Measurements from ENCODE around the gene GAB2. TPM values are rescaled to one million over a fixed set of nuclear protein-coding genes. Genes with fewer than 3 reads are reported as not detected.

Gene GAB2
- total RNA-seq, 6 experiments from 2014 or later, result 3.8 to 10.2 (median 4.5) TPM

DNA sequence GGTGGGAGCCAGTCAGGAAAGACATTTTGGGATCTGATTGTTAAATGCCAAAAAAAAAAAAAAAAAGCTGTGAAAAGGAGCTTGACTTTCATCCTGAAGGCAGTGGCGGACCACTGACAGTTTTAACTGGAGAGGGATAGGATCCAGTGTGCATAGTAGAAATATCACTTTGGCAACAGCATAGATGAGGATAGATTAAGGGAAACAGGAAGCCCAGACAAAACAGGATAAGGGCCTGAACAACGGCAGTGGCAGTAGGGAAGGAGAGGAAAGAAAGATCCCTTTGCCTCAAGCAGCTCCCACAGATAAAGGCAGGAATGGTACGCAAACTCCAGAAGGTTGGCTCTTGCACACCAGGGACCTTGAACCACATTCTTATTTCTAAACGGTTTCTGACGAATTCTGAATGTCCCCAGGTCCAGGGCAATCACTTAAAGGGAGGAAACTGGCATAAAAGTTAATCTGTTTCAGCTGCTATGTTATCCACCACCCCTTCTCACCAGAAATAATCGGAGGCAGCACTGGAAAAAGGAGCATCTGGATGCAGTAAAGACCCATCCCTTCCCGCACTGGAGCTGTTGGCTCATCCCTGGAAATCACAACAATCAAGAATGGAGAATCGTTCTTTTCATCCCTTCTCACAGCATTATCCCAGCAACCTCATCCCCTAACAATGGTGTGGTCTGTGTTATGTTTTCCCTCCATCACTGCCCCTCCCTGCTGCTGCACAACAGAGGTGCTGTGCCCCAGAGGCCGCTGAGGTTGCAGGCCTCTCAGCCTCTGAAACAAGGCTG is 99.1 kb downstream of the GAB2 start:
- no peaks in the 10 kb centered on the region for H3K27me3 ChIP-seq
- ATAC-seq (no peak), DNase-seq (no peak)
- no peak overlapping the region for H3K4me3 ChIP-seq
- TF ChIP-seq POLR2A (IDR thresholded peaks at IDR 0.05), result no peak
- TF ChIP-seq, protein P1, sequence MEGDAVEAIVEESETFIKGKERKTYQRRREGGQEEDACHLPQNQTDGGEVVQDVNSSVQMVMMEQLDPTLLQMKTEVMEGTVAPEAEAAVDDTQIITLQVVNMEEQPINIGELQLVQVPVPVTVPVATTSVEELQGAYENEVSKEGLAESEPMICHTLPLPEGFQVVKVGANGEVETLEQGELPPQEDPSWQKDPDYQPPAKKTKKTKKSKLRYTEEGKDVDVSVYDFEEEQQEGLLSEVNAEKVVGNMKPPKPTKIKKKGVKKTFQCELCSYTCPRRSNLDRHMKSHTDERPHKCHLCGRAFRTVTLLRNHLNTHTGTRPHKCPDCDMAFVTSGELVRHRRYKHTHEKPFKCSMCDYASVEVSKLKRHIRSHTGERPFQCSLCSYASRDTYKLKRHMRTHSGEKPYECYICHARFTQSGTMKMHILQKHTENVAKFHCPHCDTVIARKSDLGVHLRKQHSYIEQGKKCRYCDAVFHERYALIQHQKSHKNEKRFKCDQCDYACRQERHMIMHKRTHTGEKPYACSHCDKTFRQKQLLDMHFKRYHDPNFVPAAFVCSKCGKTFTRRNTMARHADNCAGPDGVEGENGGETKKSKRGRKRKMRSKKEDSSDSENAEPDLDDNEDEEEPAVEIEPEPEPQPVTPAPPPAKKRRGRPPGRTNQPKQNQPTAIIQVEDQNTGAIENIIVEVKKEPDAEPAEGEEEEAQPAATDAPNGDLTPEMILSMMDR (IDR thresholded peaks at IDR 0.05), result no peak
- peaks cover 0 to under 1% (median 0%) of the 10 kb centered on the region in 4 donors for H3K4me1 ChIP-seq
- intact Hi-C loops (cut with DNase I), result no loop called here
- no peaks in the 10 kb centered on the region for H3K36me3 ChIP-seq
- H3K27ac ChIP-seq, result no peak overlapping the region
- H3K9me3 ChIP-seq, result no peaks in the 10 kb centered on the region
- 59% methylated on average over 6 of the region's 9 CpGs for WGBS (ENCODE audit: insufficient coverage, low coverage, low lambda C conversion rate, missing lambda C conversion rate)

DNA sequence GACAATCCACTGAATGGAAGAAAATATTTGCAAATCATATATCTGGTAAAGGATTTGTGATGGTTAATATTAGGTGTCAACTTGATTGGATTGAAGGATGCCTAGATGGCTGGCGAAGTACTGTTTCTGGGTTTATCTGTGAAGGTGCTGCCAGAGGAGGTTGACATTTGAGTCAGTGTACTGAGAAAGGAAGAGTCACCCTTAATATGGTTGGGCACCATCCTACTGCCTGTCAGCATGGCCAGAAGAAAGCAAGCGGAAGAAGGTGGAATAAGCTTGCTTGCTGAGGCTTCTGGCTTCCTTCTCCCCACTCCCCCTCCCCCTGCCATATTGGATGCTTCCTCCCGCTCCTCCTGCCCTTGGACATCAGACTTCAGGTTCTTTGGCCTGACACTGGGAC is 101.9 kb downstream of the GAB2 start:
- H3K9me3 ChIP-seq, result no peaks in the 10 kb centered on the region
- intact Hi-C loops (cut with DNase I), result no loop called here
- H3K4me3 ChIP-seq, result no peak overlapping the region
- WGBS (ENCODE audit: insufficient coverage, low coverage, low lambda C conversion rate, missing lambda C conversion rate), result 100% methylated on average over 3 of the region's 3 CpGs
- ATAC-seq, result no peak
- H3K27ac ChIP-seq, result no peak overlapping the region
- no peak for TF ChIP-seq POLR2A (IDR thresholded peaks at IDR 0.05)
- TF ChIP-seq, protein P1 (IDR thresholded peaks at IDR 0.05), result no peak
- H3K4me1 ChIP-seq, result peaks cover 0 to 27% (median 6%) of the 10 kb centered on the region in 4 donors
- DNase-seq, result no peak
- H3K27me3 ChIP-seq, result peaks cover 0 to 3% of the 10 kb centered on the region in 2 donors
- no peaks in the 10 kb centered on the region for H3K36me3 ChIP-seq

DNA sequence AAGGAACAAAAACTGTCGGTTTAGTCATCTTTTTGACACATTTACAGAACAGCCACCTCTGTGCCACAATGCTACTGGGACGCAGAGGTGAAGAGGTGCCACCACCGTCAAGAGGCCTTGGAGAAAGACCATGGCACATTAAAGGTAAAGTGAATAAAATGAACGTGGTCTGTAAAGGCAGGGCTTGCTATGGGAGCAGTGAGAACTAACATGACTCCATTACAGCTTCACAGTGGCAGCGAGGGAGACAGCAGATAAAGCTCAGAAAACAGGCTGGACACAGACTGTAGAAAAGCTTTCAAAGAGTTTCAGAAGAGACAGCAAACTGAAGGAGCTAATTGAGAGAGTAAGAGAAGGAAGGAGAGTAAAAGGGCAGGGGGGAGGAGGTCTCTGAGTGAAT is 102.9 kb downstream of the GAB2 start:
- DNase-seq (no peak), ATAC-seq (no peak)
- Histone ChIP-seq H3K27me3 (peaks cover 0 to 3% of the 10 kb centered on the region in 2 donors), H3K36me3 (no peaks in the 10 kb centered on the region), H3K4me3 (no peak overlapping the region), H3K9me3 (no peaks in the 10 kb centered on the region), H3K4me1 (peaks cover 0 to 29% (median 8%) of the 10 kb centered on the region in 4 donors), H3K27ac (no peak overlapping the region)
- WGBS (ENCODE audit: insufficient coverage, low coverage, low lambda C conversion rate, missing lambda C conversion rate), result 70% methylated on average over 5 of the region's 5 CpGs
- intact Hi-C loops (cut with DNase I), result no loop called here
- TF ChIP-seq, protein P1 (IDR thresholded peaks at IDR 0.05), result no peak
- no peak for TF ChIP-seq POLR2A (IDR thresholded peaks at IDR 0.05)

DNA sequence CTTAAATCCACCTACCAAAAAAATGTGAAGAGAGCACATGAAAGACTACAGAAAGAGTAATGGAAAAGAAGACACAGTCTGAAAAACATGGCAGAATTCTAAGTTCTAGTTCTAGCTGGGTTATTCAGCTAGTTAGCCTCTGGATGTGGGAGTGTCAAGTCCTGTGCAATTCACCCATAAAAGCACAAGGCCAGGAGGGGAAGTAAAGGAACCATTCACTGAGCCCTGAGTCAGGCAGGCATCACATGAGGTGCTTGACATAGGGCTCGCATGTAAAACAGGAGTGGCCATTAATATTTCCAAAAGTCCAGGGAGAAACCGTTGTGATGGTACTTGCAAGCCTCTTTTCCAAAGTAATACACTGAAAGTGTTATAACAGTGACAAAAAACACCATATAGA is 103.7 kb downstream of the GAB2 start:
- peaks cover 0 to 29% (median 8%) of the 10 kb centered on the region in 4 donors for H3K4me1 ChIP-seq

More for the DNA sequence above, 103.7 kb downstream of the GAB2 start:
- H3K36me3 ChIP-seq, result no peaks in the 10 kb centered on the region
- TF ChIP-seq POLR2A (IDR thresholded peaks at IDR 0.05), result no peak
- TF ChIP-seq, protein P1 (IDR thresholded peaks at IDR 0.05), result no peak
- no peak overlapping the region for H3K27ac ChIP-seq
- intact Hi-C loops (cut with DNase I), result no loop called here
- WGBS (ENCODE audit: insufficient coverage, low coverage, low lambda C conversion rate, missing lambda C conversion rate), result 67% methylated on average over 2 of the region's 2 CpGs
- no peak overlapping the region for H3K4me3 ChIP-seq
- ATAC-seq (peak in 1 of 4 donors; percentile 11), DNase-seq (no peak)
- no peaks in the 10 kb centered on the region for H3K9me3 ChIP-seq
- H3K27me3 ChIP-seq, result peaks cover 0 to 3% of the 10 kb centered on the region in 2 donors
